Right ventricle myocardium superior (tissue), 1 donor: Measurements from ENCODE around the gene MMAA. TPM values are rescaled to one million over a fixed set of nuclear protein-coding genes. Genes with fewer than 3 reads are reported as not detected.
"Not testable (repeated sequence)": the region's sequence is repeated elsewhere in the genome, so short reads cannot be mapped to it uniquely, and the experiment has no call there.

Source experiments
- ATAC-seq: fragments of 200-7000 bp; cut with Tn5 transposase; one replicate; pipeline ENCODE4 v1.9.1; 2020; ENCODE audit warnings: mild to moderate bottlenecking; ENCODE audit not compliant: poor library complexity
- DNase-seq: peaks from one replicate; pipeline ENCODE4 v3.0.0-alpha.2; 2020
- intact Hi-C: fragments of 100-400 bp; cut with DNase I; formaldehyde crosslinking; loops from one replicate; pipeline ENCODE4 v1.11.2; 2022
- total RNA-seq: library from RNA; stranded (reverse); fragmentation: NEBNext Ultra II Directional; extraction: Animal tissue kit (Norgen Biotek cat#: 25700); gene quantifications from one replicate; pipeline ENCODE4 v1.2.1, GENCODE V29; 2021
- donor health status: DM: no; HTN: yes; CAD: no; lungs with severe emphysema.

Gene MMAA
- total RNA-seq, 1 donor from 2014 or later, result 8.6 TPM

DNA sequence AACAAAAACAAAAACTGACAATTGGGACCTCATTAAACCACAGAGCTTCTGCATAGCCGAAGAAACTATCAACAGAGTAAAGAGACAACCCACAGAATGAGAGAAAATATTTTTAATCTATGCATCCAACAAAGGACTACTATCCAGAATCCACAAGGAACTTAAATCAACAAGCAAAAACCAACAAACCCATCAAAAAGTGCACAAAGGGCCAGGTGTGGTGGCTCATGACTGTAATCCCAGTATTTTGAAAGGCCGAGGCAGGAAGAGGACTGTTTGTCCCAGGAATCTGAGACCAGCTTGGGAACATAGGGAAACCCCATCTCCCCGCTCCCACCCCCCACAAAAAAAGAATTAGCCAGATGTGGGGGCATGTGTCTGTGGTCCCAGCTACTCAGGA, 71.4 kb downstream of the MMAA start:
- DNase-seq (no peak), ATAC-seq (no peak)
- intact Hi-C loops, result no loop called here

DNA sequence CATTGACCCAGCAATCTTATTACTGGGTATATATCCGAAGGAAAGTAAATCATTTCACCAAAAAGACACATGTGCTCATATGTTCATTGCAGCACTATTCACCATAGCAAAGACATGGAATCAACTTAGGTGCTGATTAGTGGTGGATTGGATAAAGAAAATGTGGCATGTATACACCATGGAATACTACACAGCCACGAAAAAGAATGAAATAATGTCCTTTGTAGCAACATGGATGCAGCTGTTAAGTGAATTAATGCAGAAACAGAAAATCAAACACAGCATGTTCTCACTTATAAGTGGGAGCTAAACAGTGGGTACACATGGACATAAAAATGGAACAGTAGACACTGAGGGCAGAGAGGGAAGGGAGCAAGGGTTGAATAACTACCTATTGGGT, 72.2 kb downstream of the MMAA start:
- intact Hi-C loops, ATAC-seq, DNase-seq: not testable (repeated sequence)

DNA sequence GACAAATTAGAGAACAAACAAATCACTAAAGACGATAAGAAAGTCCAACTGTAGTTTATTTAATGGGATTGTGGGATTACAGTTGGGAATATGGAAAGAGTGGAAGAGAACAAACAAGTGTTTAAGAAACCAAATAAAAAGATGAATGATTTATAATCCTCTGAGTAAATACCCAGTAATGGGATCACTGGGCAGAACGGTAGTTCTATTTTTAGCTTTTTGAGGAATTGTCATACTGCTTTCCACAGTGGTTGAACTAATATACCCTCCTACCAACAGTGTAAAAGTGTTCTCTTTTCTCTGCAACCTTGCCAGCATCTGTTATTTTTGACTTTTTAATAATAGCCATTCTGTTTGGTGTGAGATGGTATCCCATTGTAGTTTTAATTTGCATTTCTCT, 75.7 kb downstream of the MMAA start:
- intact Hi-C loops, result no loop called here
- DNase-seq, result no peak
- ATAC-seq, result no peak

DNA sequence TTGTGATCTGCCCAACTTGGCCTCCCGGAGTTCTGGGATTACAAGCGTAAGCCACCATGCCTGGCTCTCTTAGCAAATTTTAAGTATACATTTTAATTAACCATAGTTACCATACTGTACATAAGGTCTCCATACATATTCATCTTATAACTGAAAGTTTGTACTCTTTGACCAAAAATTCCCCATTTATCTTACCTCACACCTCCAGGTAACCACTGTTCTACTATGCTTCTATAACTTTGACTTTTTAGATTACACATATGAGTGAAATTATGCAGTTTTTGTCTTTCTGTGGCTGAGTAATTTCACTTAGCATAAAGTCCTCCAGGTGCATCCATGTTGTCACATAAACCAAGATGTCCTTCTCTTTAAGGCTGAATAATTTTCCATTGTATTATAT, 78.1 kb downstream of the MMAA start:
- intact Hi-C loops, result no loop called here
- ATAC-seq, result no peak
- no peak for DNase-seq

DNA sequence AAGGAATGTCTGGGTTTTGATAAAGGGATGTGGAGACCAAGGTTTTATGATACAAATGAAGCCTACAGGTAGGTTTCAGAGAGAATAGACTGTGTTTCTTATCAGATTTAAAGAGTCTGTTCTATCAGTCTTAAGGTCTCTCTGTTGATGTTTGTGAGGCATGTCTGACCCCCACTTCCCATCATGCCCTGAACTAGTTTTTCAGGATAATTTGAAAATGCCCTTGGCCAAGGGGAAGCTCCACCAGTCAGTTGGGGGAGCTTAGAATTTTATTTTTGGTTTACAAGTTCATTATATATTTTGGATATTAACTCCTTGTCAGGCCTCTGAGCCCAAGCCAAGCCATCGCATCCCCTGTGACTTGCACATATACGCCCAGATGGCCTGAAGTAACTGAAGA, 79.3 kb downstream of the MMAA start:
- intact Hi-C loops, result no loop called here
- no peak for ATAC-seq
- DNase-seq, result no peak

GRCh38 chr4:145703850-145704497, 84.8 kb downstream of the MMAA start:
- no peak for ATAC-seq
- intact Hi-C loops, result no loop called here
- no peak for DNase-seq

- no peak for DNase-seq
- intact Hi-C loops, result no loop called here
- ATAC-seq, result no peak
Observed at GRCh38 chr4:145709336-145709735, 90.2 kb downstream of the MMAA start.

Other genes with a start within 250 kb of the MMAA start
- gene SMAD1, start 137.5 kb upstream of the MMAA start, total RNA-seq, result 8.9 TPM
- not detected for gene C4orf51, start 60.8 kb downstream of the MMAA start, total RNA-seq